GM12878 (cell line): Measurements from ENCODE around the gene TBL3. TPM values are rescaled to one million over a fixed set of nuclear protein-coding genes. Genes with fewer than 3 reads are reported as not detected.

Experiments
- BMI1 ChIP-seq: fragments of 450-650 bp; IDR thresholded peaks from 2 replicates; pipeline ENCODE4 v1.6.1; 2016; ENCODE audit warnings: mild to moderate bottlenecking, moderate library complexity, borderline replicate concordance
- CTCF ChIP-seq, 3 experiments: IDR thresholded peaks in 2 of 3; conservative IDR thresholded peaks in 1 of 3; 2 replicates each; pipeline ENCODE4 v1.5.1; 2011; ENCODE audit warnings: low read depth in 3 of 3, low read length in 3 of 3, mild to moderate bottlenecking in 3 of 3, control low read depth in 2 of 3, moderate library complexity in 2 of 3, inconsistent platforms in 1 of 3, mixed read lengths in 1 of 3; ENCODE audit not compliant: control insufficient read depth in 2 of 3, insufficient read depth in 1 of 3; ENCODE audit errors: extremely low read depth in 1 of 3
- EED ChIP-seq: sonication (generic); IDR thresholded peaks from 2 replicates; pipeline ENCODE4 v1.6.1; 2016; ENCODE audit warnings: antibody characterized with exemption, low read depth
- GABPA ChIP-seq: IDR thresholded peaks from 2 replicates; pipeline ENCODE4 v1.6.1; 2014; ENCODE audit warnings: antibody characterized with exemption, low read depth, mild to moderate bottlenecking, inconsistent platforms
- MAX ChIP-seq: IDR thresholded peaks from 2 replicates; pipeline ENCODE4 v1.6.1; 2012; ENCODE audit warnings: low read depth, low read length, improper control_type of control experiment
- MEF2B ChIP-seq: fragments of 450-650 bp; IDR thresholded peaks from 2 replicates; pipeline ENCODE4 v1.6.1; 2018; ENCODE audit warnings: mild to moderate bottlenecking, moderate library complexity; ENCODE audit not compliant: partially characterized antibody, poor library complexity, severe bottlenecking
- NFYA ChIP-seq: IDR thresholded peaks from 2 replicates; pipeline ENCODE4 v1.6.1; 2011; ENCODE audit warnings: low read depth, mild to moderate bottlenecking, low read length, improper control_type of control experiment, borderline replicate concordance
- RB1 ChIP-seq: fragments of 450-650 bp; formaldehyde crosslinking; IDR thresholded peaks from 2 replicates; pipeline ENCODE4 v1.6.1; 2017; ENCODE audit warnings: mild to moderate bottlenecking, borderline replicate concordance
- RBBP5 ChIP-seq: fragments of 200-600 bp; sonication (generic); conservative IDR thresholded peaks from 2 replicates; pipeline ENCODE4 v1.6.1; 2016
- RELA ChIP-seq: fragments of 450-650 bp; IDR thresholded peaks from 2 replicates; pipeline ENCODE4 v1.8.0; 2014; ENCODE audit warnings: borderline replicate concordance; ENCODE audit not compliant: partially characterized antibody
- RUNX3 ChIP-seq: IDR thresholded peaks from 2 replicates; pipeline ENCODE4 v1.6.1; 2012; ENCODE audit warnings: low read length, inconsistent platforms
- SREBF1 ChIP-seq: IDR thresholded peaks from 2 replicates; pipeline ENCODE4 v1.6.1; 2012; ENCODE audit warnings: mild to moderate bottlenecking, low read length
- TCF7 ChIP-seq: IDR thresholded peaks from 2 replicates; pipeline ENCODE4 v1.6.1; 2014; ENCODE audit warnings: antibody characterized with exemption, borderline replicate concordance
- ZBTB33 ChIP-seq: fragments of 450-650 bp; IDR thresholded peaks from 2 replicates; pipeline ENCODE4 v1.6.1; 2017; ENCODE audit warnings: mild to moderate bottlenecking
- polyA plus RNA-seq, 11 experiments: library from polyadenylated mRNA; depleted of rRNA in 4 of 11; unstranded in 6 of 11; stranded (reverse) in 5 of 11; fragments of >200 nt; fragmentation: Nextera tagmentation in 4 of 11; fragmentation: Illumina TruSeq in 1 of 11; extraction: Ambion mirVana in 4 of 11; extraction: Trizol in 1 of 11; gene quantifications; 1 replicate in 1 of 11; 2 replicates in 10 of 11; pipeline versions ENCODE4 v1.2.1 to v1.2.3, GENCODE V29; 2011 to 2016; ENCODE audit warnings: inconsistent platforms in 2 of 11, missing spikeins in 2 of 11, low read depth in 1 of 11
- total RNA-seq, 4 experiments: library from RNA; depleted of rRNA in 3 of 4; stranded (reverse); fragments of >200 nt in 3 of 4; fragmentation: Illumina TruSeq in 1 of 4; extraction: Trizol in 1 of 4; gene quantifications; 2 replicates each; pipeline versions ENCODE4 v1.2.1 to v1.2.3, GENCODE V29; 2013 to 2021
- TF ChIP-seq, protein P1 (sequence below): fragments of 450-650 bp; IDR thresholded peaks from 2 replicates; pipeline ENCODE4 v1.6.1; 2016; ENCODE audit warnings: mild to moderate bottlenecking, moderate library complexity, borderline replicate concordance

TBL3 gene
- total and polyA plus RNA-seq, 10 of the 15 experiments (the other 5 are each of a cell fraction or from before 2014, with no cell fraction given): 1.2 to 101 (median 34.2) TPM

GRCh38 chr16:1964506-1965395 lies 7.1 kb upstream of the TBL3 start, which contains the start of gene RPS2 (continued):
- TF ChIP-seq RB1 (peak; percentile 92; the same call in 1 of the 2 replicates), SREBF1 (no peak), RELA (peak; percentile 6), BMI1 (no peak), NFYA (no peak), TCF7 (peak; percentile 48; the same call in 1 of the 2 replicates), GABPA (0 out of 2 replicates have a peak, but pooled peaks have one; percentile 48), RUNX3 (peak; percentile 30), ZBTB33 (0 out of 2 replicates have a peak, but pooled peaks have one; percentile 42), MEF2B (no peak), RBBP5 (peak; percentile 88; the same call in 1 of the 2 replicates), MAX (peak; percentile 74; the same call in 1 of the 2 replicates), EED (0 out of 2 replicates have a peak, but pooled peaks have one; percentile 8), CTCF (IDR thresholded peaks at IDR 0.05 in 2 of 3, conservative IDR thresholded peaks at IDR 0.05 in 1 of 3; ENCODE audit: control insufficient read depth in 2 of 3, extremely low read depth in 1 of 3, insufficient read depth in 1 of 3, low read depth in 3 of 3, low read length in 3 of 3) (no peak)
- TF ChIP-seq, protein P1, sequence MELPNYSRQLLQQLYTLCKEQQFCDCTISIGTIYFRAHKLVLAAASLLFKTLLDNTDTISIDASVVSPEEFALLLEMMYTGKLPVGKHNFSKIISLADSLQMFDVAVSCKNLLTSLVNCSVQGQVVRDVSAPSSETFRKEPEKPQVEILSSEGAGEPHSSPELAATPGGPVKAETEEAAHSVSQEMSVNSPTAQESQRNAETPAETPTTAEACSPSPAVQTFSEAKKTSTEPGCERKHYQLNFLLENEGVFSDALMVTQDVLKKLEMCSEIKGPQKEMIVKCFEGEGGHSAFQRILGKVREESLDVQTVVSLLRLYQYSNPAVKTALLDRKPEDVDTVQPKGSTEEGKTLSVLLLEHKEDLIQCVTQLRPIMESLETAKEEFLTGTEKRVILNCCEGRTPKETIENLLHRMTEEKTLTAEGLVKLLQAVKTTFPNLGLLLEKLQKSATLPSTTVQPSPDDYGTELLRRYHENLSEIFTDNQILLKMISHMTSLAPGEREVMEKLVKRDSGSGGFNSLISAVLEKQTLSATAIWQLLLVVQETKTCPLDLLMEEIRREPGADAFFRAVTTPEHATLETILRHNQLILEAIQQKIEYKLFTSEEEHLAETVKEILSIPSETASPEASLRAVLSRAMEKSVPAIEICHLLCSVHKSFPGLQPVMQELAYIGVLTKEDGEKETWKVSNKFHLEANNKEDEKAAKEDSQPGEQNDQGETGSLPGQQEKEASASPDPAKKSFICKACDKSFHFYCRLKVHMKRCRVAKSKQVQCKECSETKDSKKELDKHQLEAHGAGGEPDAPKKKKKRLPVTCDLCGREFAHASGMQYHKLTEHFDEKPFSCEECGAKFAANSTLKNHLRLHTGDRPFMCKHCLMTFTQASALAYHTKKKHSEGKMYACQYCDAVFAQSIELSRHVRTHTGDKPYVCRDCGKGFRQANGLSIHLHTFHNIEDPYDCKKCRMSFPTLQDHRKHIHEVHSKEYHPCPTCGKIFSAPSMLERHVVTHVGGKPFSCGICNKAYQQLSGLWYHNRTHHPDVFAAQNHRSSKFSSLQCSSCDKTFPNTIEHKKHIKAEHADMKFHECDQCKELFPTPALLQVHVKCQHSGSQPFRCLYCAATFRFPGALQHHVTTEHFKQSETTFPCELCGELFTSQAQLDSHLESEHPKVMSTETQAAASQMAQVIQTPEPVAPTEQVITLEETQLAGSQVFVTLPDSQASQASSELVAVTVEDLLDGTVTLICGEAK: peak; percentile 69; the same call in 1 of the 2 replicates
